GM10847 (cell line): ENCODE measurements around the gene RPS19.

ENCODE experiments used
- POLR2A ChIP-seq: IDR thresholded peaks from 2 replicates; pipeline ENCODE4 v1.6.1; 2011; ENCODE audit not compliant: insufficient read length; ENCODE audit errors: extremely low read depth

RPS19 gene

GRCh38 chr19:41850381-41850780, 9.7 kb upstream of the RPS19 start:
- no peak for TF ChIP-seq POLR2A

- no peak for TF ChIP-seq POLR2A
These were observed 8.6 kb upstream of the RPS19 start for GRCh38 chr19:41851456-41851855.

GRCh38 chr19:41853344-41853743, 6.7 kb upstream of the RPS19 start:
- no peak for TF ChIP-seq POLR2A

DNA sequence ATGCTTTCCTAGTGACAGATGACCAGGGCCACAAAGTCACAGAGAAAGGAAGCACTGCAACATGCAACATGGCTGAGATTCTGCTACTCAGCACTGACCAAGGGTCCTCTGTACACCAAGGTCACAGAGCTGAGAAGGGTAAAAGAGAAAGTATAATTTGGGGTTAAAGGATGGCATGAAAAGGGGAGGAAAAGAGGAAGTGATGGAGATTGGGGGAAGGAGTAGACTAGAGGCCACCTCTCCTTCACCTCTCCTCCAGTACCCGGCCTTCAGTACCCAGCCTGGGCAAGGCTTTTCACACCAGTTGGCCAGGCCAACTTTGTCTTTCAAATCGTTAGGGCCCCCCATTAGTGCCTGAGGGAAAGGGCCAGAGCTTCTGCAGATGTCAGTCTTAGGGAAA, 6.3 kb upstream of the RPS19 start:
- no peak for TF ChIP-seq POLR2A

DNA sequence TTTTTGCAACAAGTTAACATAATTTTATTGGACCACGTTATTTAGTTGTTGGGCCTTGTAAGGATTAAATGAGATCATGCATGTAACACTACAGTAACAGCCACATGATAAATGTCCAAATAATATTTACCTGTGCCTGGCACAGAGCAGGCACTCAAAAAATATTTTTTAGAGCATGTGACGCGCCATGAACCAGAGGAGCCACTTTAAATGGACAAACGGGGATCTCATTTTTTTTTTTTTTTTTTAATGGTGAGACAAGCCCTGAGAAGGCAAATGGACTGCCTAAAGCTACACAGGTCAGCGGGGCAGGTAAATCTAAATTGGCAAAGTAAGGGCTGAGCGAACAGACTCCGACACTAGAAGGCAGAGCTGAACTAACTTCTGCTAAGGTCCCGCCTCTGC, 840 bp upstream of the RPS19 start:
- no peak for TF ChIP-seq POLR2A

DNA sequence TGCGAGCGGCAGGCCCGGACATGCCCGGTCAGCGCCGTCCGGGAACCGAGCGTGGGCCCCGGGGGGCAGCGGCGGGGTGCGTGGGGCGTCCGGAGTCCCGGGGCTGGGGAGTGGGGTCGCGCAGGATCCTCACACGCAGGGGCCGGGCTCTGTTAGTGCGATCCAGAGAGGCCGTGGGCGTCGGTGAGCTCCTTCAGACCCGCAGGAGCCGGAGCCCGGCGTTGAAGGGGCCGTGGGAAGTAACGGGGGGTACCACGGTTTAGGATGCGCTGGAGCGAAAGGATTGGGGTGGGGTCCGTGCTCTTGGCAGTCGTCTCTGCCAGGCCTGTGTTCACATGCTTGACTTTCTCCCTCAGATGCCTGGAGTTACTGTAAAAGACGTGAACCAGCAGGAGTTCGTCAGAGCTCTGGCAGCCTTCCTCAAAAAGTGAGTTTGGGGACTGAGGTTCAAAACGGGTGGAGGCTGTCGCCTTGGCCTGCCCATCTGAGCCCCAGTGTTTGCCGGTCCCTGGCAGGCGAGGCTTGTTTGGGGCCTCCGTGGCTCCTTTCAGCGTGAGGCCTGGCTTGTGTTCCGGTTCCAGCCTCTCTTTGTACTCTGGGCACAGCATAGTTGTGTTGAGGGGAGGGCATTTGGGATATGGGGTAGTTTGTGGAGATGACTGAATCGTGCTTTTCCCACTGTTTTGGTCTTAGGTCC, 512 bp downstream of the RPS19 start:
- TF ChIP-seq POLR2A, result no peak

DNA sequence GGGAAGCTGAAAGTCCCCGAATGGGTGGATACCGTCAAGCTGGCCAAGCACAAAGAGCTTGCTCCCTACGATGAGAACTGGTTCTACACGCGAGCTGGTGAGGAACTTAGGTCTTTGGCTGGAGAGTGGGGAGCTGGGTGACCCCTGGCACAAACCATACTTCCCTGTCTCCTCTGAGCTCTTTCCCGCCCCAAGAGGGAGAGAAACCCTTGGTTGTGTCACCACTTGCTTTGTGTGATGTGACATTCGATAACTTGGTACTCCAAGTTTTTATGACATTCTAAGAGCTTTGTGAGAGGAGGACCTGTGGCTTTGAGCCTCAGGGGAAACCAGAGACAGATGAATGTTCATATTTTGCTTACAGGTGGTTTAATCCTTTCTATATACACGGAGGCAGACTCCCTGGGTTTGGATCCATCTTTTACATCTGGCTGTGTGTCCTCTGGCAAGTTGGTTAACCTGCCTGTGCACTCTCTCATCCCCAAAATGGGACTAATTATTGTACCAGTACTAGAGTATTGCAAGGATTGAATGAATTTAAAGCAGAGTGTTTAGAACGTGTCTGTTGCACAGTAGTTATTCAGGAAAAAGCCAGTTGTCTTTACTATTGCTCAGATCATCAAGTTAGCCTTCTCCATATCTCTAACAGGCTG, 1.2 kb downstream of the RPS19 start:
- no peak for TF ChIP-seq POLR2A

DNA sequence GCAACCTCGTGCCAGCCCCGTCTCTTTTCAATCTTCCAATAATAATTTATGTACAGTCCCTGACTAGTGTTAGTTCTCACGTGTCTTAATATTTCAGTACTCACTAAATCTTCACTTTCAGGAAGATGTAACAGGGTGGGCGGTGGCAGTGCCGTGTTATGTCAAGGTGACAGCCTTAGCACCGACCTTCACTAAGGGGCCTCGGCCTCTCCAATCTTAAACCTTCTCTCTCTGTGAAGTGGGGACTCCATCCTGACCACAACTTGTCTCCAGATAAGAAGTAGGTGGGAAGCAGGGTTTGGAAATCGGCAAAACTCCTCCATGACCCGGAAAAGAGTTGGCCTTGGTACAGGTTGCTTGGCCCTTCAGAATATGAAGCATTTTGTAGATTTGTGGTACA, 1.8 kb downstream of the RPS19 start:
- TF ChIP-seq POLR2A, result no peak

DNA sequence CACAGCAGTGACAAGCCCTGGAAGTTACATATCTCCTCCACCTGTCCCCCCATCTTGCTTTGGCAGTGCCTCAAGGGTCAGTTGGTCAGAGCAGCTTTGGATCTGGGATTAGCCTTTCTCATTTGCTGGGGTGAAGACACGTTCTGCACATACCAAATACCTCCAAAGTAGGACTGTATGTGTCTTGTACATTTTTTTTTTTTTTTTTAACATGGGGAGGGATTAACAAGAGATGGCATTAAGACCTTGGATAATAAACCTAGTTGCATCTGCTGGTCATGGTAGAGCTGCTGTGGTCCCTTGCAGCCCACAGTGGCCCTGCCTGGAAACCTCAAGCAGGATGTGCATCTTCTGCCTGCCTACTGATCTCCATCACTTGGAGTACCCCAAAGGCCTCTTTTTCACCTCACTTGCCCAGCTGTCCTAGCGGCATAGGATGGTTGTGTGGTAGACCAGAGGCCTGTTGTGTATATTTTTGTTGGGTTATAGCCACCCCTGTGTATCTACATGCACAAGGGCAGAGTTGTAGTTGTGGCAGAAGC, 2.5 kb downstream of the RPS19 start:
- no peak for TF ChIP-seq POLR2A

DNA sequence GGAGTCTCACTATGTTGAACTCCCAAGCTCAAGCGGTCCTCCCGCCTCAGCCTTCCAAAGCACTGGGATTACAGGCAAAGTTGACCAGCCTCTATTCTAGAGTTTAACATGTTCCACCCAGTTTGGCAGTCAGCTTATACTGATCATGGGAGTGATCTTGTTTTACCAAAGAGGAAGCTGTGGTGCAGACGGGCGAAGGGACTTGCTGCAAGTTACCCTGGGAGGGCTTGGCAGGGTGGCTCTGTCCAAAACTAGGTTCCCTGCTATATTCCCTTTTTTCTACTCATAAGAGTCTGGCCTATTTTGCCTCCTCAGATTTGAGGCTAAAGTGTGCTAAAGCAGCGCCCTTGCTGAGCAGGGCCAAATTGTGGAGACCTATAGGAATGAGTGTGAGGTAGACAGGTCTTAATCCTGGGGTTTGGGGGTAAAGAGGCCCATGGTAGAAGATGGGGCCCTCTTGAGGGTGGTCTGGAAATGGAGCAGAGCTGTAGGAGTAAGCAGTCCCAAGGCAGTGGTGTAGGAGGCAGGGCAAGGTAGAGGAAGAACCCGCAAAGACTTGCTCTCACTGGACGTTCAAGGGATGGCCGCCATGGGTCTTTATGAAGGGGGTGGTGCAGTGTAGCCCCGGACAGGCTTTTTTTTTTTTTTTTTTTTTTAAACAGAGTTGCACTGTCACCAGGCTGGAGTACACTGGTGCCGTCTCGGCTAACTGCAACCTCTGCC, 3.3 kb downstream of the RPS19 start:
- no peak for TF ChIP-seq POLR2A

DNA sequence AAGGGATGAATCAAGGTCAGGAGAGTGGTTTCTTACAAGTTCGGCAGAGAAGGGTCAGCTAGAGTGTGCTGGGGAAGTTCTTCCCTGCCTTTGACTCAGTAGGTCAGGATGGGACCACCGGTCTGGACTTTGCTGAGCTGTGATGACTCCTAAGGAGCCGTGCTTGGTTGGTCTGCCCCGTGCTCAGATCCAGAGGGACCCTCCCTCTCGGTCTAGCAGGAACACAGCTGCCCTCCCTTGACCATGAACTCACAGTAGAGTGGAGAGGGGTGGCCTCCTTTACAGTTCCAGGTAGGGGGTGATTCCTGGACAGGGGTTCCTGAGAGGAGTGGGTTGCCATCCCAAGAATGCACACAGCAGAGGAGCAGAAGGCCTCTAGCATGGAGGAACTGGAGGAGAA, 4.3 kb downstream of the RPS19 start:
- no peak for TF ChIP-seq POLR2A

- no peak for TF ChIP-seq POLR2A
These were observed 6.2 kb downstream of the RPS19 start for GRCh38 chr19:41866284-41866683.

DNA sequence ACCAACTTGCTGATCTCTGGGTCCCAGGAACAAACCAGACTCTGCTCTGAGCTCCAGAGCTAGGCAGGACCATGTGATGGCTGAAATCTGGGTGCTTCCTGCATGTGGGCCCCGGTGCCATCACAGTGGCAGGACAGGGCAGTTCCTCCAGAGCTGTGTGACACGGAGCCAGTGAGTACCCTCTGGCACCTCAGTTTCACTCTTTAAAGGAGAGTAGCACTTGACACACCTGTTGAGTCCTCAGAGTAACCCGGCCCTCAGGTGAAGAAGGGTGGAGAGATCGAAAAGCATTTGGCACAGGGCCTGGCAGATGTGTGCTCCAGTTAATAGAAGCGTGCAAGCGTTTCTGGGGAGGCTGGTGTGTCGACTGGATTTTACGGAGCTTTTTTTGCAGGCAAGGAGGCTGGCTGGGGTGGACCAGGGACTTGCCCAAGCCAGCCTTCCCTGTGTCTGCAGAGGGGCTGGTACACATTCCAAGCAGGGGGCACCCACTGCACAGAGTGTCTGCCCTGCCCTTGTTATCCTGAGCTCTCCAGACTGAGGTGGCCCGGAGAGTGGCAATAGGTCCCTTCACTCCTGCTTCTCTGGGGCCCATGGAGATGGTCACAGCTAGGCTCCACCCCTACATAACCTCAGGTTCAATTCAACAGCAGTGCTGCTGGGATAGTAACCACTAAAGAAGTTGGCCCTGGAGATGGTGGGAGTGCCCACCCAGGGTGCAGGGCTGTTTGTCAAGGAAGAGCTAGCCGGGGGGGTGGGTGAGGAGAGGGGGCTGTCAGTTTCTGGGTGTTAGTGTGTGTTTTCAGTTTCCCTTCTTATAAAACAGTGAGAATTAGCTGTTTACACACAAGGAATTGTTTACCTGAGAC, 8.3 kb downstream of the RPS19 start:
- TF ChIP-seq POLR2A, result no peak

GRCh38 chr19:41868989-41869300, 8.9 kb downstream of the RPS19 start:
- TF ChIP-seq POLR2A, result no peak

DNA sequence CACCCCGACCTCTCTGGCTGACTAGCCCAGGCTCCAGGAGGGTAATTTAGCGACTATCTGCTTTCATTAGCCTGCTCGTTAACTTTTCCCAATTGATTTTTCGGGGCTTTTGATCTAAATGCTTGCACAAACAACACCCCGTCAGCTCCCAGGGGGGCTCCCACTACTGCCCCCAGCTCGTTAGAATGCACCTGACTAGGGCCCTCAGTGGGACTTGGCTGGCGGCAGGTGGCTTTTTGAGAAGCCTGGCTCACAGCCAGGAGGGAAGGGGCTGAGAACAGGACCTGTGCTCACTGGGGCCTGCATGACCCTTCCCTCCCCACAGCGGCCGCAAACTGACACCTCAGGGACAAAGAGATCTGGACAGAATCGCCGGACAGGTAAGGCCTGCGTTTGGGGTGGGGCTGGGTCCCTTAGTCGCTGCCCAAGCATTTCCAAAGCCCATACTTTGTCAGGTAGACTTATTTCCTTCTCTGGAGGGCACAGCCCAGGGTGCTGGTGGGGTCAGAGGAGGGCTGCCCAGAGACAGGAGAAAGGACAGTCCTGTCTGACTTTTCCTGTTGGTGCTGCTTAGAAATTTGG, 9.4 kb downstream of the RPS19 start:
- TF ChIP-seq POLR2A, result no peak
